HUDEP-2 (cell line): ENCODE results near the gene NAA80.

ENCODE experiments used
- DNase-seq, 76 experiments: peaks; one replicate each; lab custom pipeline; 2025; ENCODE audit not compliant: unreplicated experiment in 76 of 76; lab: John Stamatoyannopoulos, UW

Gene NAA80

DNA sequence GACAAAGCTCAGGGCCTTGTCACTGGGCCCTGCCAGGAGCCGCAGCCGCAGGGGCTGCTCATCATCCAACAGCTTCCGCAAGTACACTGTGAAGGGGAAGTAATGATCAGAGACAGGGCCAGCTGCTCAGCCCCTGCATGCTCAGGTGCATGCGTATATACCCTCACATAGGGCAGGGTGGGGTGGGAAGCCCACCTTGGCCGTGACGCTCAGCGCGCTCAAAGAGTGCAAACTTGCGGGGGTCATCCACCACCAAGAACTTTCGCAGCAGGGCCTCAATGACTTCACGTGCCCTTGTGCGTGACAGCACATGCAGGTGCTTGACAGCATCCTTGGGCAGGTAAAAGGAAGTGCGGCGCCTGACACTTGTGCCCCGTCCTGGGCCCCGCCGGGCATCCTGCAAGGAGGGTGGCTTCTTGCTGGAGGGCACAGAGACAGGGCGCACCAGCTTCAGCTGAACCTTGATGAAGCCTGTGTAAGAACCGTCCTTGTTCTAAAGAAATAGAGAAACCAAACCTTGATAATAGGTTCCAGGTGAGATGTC is 32.2 kb upstream of the NAA80 start:
- DNase-seq = no peak

DNA sequence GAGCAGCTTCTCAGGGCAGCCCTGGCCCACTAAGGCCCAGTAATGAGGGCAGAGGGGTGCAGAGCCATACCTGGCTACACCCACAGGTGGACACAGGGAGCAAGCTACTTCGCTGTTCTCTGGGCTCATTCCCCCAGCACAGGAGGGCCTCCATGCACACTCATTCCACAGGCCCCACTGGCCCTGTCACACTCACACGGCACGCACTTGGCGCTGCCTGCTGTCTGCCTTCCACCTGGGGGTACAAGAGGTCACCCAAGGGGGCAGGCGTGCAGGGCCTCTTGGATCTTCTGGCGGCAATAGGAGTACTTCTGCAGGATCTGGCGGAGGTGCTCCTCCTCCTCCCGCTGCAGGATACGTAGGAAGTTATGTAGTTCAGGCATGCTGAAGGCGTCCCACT is 31.1 kb upstream of the NAA80 start:
- DNase-seq = no peak

DNA sequence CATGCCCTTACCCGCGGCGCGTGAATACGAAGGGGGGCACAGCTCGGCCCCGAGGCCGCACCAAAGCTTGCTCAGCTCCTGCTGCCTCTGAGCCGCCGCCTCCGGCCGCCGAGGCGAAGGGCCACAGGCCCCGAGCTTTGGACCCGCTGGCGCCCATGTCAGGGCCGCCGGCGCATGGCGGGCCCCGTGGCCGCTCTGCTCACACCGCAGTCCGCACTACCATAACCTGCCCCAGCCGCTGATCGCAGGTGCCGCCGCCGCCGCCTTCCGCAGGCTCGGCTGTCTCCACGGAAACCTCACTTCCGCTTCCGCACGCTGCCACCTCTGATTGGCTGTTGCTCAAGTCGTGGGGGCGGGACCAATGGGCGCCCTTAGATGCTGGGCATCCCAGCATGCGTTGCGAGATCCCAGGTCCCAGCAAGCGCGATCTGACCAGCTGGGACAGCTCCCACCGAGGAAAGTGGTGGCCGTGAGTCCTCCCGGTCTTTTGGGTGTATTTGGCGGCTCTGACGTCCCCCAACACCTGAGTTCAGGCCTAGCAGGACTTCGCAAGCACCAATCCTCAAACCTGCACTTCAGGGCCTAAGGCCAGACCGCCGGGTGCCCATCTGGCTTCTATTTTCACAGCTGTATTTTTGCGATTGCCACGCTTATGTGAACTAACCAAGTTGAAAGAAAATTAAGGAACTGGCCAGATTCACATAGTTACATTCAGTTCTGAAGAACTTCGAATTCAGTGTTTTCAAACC is 28.9 kb upstream of the NAA80 start, which contains the start of gene TUSC2:
TUSC2 (minus strand) TSS at position 281 of the 749 bp plus-strand sequence; CDS start at position 157, 124 bp downstream.
- peak in 74 of 76 experiments; percentile 49 to 95 (median 89) for DNase-seq

DNA sequence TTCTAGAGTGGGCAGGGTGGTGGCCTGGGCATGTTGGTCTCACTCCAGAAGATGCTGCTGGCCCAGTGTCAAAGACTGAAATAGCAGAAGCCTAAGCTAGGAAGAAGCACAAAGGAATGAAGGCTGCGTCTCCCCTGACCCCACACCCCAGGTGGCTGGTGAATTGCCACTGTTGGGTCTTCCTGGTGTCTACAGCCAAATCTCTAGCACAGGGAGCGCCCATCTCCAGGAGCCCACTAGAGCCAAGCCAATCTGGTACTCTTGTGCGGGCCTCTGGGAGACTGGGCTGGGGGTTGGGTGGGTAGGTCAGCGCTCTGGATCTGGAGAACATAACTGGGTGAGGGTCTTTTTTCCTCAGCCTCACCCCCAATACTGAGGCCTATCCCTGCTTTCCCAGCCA is 27.9 kb upstream of the NAA80 start:
- no peak for DNase-seq

DNA sequence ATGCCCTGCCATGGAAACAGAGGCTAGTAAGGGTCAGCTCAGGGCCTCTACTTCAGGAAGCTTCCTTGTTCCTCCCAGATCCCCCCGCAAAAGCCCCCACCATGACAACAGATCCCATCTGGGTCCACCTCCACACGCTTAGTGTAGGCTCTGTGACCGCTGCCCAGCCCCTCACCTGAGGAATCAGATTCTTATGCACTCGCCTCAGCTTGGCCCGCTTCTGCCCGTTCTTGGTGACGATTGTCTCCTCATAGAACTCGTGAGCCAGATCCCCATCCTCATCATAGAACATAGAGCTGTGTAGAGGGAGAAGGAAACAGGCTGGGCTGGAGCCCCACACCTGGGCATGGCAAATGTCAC is 27.0 kb upstream of the NAA80 start:
- DNase-seq = no peak

DNA sequence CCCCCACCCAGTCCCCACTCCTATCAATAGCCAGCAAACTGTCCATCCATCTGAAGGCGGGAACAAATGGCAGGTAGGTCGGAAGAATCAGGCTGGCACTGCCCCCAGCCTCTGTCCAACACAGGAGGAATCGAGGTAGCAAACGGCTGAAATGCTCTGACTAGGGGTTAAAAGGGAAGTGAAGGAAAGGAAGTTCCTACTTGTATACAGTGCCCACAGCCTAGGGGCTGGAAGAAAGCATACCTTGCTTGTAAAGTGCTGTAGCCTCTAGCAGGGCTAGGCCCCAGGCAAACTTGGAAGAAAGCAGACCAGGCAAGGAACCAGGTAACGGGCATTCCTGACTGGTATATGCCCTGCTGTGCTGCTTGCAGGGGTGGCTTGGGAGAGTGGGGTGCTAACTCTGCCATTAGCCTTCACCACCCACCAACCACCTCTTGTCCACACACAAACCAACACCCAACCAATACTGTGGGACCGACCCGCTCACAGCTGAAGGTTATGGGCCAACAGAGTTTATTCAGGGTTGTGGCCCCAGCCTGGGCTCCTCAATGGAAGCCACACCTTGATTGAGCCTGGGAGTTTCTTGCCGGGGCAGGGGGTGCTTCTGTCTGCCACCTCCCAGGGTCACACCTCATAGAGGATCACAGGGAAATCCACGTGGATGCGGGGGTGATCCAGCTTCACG is 26.4 kb upstream of the NAA80 start:
- DNase-seq = no peak

DNA sequence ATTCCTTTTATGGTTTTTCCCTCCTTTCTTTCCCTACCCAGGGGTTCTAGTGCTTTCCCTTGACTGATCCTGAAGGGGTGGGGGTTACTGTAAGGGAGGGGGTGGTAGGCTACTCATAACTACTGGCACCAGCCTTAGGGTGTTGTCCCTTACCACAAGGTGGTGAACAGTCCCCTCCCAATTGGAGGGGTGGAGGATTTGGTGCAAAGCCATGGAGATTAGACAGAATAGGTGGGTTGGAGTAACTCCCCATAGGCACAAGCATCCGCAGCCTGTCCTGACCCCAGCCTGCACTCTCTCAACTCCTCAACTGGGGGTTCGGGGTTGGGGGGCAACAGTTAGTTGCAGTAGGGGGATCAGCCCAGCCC is 25.9 kb upstream of the NAA80 start:
- peak in 14 of 76 experiments; percentile 11 to 51 (median 22) for DNase-seq

DNA sequence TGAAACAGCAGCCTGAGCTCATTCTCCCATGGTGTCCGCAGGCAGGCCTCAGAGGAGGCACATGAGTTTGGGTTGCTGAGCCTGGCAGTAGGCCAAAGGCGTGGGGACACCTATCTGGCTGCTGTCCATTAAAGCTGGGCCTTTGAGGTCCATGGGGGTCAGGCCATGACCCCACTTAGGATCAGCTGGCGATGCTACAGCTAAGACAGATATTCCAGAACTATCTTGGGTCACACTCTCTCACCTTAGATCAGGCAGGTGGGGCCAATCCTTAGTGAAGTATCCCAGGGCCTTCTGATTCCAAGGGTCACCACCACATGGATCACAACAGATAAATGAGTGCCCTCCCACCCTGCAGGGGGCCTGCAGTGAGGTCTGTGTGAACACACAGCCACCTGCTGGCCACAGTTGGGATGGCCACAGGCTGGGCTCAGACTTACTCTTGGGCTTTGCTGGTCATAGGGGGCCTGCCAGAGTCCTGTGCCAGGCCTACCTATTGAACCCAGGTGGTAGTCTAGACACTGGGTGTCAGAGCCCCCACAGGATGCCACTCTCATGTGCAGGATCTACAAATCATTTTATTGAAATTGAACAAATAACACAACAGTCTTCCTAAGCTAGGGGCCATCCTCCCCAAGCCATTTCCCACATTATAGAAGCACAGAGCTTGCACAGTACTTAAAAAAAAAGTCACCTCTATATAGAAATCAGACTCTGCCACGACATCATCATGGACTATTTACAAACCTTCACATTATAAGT is 25.3 kb upstream of the NAA80 start:
- DNase-seq = peak in 56 of 76 experiments; percentile 2 to 79 (median 49)

DNA sequence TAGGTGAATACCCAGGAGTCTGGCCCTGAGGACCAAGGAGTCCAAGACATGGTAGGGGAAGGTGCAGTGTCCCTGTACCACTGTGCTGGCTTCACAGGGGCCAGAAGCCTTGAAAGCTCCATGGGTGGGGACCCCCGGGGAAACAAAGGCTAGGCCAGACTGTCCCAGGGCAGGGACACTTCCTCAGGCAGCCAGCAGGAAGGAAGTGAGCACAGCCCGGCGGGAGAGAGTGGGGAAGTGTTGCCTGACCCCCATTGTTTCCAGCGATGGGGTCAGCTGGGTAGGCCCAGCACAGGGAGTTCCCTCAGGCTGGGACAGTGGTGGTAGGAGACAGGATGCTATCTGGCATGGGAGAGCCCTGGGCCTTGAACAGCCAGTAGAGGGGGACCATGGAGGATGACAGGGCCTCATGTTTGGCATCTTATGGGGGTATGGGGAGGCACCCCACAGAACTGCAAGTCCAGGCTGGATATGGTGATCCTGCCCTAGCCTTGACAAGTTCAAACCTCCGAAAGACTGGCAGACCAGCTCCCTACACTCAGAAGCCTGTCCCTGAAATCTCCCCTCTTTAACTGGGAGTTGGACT is 24.5 kb upstream of the NAA80 start:
- DNase-seq = no peak

DNA sequence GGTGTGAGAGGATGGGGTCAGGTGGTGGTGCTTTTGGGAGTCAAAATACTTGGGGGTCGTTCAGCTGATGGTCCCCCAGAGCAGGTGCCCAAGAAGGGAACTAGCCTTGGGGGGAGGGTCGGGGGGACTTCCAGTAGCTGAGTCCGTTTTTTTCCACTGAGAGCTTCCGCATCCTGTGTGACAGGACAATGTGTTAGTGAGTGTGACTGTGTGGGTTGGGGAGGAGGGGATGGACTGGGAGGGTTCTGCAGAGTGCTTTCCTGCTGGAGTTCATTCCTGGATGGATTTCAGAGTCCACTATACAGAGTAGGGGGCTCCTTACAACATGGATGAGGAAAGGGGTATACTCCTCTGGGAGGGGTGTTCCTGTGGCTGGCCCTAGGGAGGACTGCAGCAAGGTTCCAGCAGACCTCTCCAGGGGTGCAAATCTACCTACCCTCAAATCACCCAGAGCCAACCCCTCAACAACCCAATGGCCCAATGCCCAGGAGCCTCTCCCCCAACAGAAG is 23.9 kb upstream of the NAA80 start:
- DNase-seq = no peak

DNA sequence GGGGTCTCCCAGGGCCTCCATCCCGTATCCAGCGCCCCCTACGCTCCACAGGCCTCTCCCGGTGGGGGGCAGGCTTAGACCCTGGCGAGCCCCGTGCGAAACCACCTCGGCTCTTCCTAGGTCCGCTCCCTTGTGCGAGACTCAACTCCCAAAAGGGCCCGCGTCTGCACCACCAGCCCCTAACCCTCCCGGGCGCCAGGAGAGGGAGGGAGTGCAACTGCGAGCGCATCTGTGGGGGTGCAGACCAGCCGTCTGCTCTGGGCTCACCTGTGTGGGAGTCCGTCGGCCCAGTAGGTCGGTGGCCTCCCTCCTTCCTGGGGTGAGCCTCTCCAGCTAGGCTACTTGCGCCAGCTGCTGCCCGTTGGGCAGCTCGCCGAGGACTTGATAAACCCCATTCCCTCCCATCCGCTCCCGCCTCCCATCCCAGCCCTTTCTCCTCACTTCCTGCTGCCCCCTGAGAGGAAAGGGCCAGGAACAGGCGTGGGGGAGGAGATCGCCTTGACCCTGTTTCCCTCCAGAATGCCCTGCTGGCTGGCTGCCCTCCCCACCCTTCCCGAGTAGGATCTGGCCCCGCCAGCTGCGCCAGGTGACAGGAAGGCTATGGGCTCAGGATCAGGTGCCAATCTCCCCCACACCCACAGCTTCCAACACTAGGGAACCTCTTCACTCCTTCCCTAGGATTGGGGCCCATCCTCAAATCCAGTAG is 23.3 kb upstream of the NAA80 start, which contains the start of gene HYAL2:
HYAL2 (minus strand) TSS at position 360 of the 706 bp plus-strand sequence. CDS start 2,256 bp downstream, outside the sequence.
- DNase-seq = no peak

DNA sequence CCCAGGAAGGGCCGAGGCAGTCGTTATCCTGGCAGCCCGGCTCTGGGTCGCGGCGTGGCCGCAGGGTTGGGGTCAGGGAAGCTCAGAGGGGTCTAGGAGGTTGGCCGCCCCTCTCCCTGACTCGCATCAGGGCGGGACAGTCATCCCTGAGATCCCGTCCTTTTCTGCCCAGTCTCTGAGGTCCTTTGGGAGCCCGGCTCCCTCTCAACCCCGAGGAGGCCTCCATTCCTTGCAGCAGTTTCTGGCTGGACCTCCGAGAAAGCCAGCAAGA is 22.8 kb upstream of the NAA80 start:
- DNase-seq = no peak

DNA sequence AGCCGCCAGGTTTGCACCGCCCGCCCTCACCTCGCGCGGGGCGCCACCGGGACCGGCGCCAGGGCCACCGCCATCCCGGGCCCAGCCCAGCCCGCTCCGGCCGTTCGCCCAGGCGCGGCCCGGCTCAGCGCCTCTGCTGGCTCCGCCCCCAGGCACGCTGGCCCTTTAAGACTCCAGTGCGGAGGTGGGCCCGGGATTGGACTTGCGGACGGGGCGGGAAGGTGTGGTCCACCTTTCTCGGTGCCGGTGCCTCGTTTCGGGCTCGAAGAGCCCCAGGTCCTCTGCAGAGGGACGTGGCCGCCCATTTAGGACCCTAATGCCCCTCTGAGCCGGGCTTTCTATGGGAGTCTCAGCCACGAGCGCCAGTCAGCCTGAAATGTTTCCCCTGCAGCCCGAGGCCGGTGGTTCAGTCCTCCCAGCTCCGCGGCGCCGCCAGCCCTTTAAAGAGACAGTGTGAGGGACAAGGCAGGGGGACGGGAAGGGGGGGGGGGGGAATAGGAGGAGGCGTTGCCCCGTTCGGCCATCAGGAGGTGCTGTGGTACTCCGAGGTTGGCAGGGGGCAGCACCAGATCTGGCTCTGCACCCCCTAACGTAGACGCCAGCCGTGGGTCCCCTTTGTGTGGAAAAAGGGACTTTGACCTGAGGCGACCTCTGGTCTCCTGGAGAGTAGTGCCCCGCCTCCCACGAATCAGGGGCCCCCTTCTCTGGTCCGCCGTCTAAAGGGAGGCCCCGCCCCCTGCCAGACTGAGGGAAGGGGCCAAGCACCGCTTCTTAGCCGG is 22.3 kb upstream of the NAA80 start:
- DNase-seq = peak in 73 of 76 experiments; percentile 18 to 99 (median 77)

DNA sequence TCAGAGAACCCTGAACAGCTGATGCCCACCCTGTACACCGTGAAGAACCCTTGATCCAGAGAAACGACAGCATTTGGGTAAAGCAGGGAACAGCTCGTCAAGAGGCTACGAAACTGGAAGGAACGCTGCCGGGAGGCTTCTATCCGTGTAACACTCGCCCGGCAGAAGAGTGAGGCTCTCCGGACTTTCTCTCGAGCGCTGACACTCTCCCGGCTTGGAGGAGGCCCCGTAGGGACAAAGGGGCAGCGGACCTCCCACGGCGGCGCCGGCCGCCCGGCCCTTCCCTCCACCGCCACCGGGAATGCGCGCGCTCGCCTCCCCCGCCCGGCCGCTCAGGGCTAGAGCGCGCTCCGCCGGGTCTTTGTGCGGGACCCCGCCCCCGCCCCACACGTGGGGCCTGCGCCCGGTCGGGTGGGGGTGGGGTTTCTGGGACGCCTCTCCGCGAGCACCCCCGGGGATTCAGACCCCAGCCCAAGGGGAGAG is 21.7 kb upstream of the NAA80 start:
- peak in 48 of 76 experiments; percentile 32 to 82 (median 64) for DNase-seq

DNA sequence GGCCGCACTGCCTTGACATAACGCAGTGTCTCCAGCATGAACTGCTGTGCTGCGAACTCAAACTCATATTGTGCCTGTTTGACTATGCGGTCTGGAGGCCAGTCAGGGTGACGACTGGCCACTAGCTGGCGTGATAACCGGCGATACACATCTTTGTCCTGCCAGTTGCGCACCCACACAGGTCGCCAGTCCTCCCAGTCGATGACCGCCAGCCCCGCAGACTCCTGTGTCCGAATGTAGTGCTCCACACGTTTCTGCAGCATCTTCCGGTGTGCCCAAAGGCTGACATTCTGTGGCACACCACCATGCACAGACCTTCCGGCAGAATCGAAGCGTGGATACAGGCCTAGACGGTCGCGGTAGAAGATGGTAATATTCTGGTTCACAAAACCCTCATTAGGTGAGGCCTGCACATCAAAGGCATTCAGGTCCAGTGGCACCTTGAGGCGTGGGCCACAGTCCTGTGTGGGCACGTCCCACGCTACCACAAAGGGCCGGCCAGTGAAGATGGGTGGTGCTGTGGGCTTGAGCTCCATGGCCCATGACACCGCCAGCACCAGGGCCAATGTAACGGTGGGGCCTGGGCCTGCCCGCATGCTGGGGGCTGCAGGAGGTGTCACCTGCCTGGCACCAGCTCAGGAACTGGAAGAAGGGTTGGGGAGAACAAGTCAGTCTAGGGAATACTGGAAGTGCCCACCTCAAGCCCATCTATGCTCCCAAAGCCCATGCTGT is 20.9 kb upstream of the NAA80 start:
- DNase-seq = no peak

DNA sequence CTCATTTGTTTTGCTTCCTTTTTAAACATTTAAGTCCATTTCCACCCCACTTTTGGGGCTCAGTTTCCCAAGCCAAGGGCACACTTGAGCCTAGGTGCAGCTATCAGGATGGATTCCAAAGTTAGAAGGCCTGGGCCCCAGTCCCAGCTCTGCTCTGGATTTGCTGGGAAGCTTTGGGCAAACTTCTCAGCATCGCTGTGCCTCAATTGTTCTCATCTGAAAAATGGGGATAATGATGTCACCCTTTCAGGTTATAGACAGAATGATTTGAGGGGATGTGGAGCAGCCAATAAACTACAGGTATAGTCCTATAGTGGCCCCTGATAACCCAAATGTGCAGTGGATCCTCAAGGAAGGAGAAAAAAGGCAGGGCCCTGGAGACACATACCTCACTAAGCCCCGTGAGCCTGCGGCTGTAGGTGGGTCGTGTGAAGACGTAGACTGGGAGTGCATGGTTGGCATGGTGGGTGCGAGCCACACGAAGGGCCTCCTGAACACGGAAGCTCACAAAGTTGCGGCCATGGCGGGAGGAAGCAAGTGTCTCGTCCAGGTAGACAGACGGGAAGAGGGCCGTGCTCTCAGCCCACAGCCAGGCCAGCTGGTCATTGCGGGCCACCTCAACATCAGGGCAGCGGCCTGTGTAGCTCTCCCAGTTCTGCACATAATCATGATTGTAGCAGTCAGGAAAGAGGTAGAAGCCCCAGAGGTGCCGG is 20.1 kb upstream of the NAA80 start:
- no peak for DNase-seq

DNA sequence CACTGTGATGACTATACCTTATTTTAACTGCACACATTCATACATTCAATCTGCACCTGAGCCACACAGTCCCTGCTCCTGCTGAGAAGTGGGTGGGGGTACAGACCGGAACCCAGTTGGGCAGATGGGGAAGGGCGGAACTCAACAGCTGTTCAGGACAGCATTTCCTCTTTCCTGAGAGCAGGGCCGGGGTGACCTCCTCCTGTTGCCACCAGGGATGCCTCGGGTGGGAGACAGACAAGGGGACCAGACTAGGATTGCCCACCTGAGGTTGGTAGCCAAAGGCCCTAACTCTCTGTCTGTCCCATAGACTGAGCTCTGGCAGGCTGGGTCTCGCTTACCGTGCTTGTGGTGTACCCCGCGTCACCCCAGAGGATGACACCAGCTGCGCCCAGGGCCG is 19.4 kb upstream of the NAA80 start:
- no peak for DNase-seq

DNA sequence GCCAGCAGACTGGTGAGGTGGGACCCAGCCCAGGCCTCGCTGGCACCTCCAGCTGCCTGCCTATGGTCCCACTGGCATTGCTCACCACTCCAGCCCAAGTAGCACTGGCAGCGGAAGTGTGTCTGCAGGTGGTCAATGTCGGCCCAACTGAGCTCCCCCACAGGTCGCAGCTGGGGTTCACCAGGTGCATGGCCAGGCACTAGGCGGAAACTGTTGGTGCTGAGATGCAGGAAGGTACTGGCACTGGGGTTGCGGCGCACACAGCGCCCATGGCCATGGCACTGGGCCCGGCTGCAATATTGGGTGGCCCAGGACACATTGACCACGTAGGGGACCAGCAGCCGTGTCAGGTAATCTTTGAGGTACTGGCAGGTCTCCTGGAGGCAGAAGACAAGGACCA is 19.0 kb upstream of the NAA80 start:
- DNase-seq = no peak
